RWPE1 (cell line): ENCODE measurements around the gene KRTAP27-1.

Experiments used
- CTCF ChIA-PET: fragments of 350-600 bp; sonication (Branson Sonifier 250); formaldehyde crosslinking; extraction: SDS; loops from one replicate; lab custom pipeline; 2021; lab: Yijun Ruan, JAX
- POLR2A ChIA-PET: fragments of 400-600 bp; formaldehyde crosslinking; extraction: SDS; loops from one replicate; lab custom pipeline; 2020; ENCODE audit warnings: antibody characterized with exemption; ENCODE audit not compliant: low non-redundant PET; lab: Yijun Ruan, JAX
- DNase-seq: peaks from one replicate; pipeline ENCODE4 v3.0.0; 2012; ENCODE audit warnings: low spot score
- H3K27ac ChIP-seq: fragments of 450-650 bp; 2 replicates; pipeline ENCODE4 v1.5.1; 2017
- TF ChIP-seq, protein P1 (sequence below): fragments of 450-650 bp; conservative IDR thresholded peaks from 2 replicates; pipeline ENCODE4 v1.5.1; 2017; ENCODE audit warnings: low read depth, mild to moderate bottlenecking

Gene KRTAP27-1, protein sequence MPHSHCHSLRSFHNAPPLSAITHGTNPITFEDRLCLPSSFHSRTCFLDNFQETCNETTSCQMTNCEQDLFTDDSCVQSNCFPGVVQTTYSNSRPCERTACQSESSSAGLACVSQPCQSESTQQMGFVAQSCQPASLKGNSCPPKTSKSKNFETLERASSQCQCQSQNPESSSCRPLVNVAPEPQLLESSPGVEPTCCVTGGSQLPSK

DNA sequence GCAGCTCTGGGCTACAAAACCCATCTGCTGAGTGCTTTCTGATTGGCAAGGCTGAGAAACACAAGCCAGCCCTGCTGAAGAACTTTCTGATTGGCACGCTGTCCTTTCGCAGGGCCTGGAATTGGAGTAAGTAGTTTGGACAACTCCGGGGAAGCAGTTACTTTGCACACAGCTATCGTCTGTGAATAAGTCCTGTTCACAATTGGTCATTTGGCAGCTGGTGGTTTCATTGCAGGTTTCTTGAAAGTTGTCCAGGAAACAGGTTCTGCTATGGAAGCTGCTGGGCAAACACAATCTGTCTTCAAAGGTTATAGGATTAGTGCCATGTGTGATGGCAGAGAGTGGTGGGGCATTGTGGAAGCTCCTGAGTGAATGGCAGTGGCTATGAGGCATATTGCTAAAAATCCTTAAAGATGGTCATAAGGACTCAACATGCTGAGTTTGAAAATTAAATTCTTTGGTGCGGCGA, at the start of gene KRTAP27-1:
KRTAP27-1 (minus strand) TSS at position 419 of the 469 bp plus-strand sequence; CDS start at position 393, 26 bp downstream.
- CTCF ChIA-PET = interaction anchor here (0.5 kb wide), 1 partner anchor 1642 kb away, joined by 4 read pairs; no protein-coding TSS in a partner anchor

DNA sequence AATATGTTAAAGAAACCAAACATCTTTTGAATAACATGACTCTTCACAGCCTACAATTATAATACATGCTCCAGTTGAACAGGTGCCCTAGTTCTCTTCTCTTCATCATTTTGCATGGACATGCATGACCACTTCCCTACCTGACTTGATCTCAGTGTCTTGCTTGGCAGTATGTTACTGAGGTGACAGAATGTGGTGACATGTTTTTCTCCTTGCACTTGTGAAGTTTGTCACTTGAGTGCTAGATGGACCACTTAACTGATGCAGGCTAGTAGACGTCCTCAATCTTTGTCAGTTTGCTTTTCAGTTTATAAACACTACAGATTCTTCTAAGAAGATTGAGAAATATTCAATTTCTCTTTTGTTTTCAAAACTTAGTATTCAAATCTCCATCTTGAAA, 44.7 kb upstream of the KRTAP27-1 start:
- DNase-seq = no peak
- POLR2A ChIA-PET = no interaction called here
- no peak overlapping the region for H3K27ac ChIP-seq
- CTCF ChIA-PET = no interaction called here
- TF ChIP-seq, protein P1, sequence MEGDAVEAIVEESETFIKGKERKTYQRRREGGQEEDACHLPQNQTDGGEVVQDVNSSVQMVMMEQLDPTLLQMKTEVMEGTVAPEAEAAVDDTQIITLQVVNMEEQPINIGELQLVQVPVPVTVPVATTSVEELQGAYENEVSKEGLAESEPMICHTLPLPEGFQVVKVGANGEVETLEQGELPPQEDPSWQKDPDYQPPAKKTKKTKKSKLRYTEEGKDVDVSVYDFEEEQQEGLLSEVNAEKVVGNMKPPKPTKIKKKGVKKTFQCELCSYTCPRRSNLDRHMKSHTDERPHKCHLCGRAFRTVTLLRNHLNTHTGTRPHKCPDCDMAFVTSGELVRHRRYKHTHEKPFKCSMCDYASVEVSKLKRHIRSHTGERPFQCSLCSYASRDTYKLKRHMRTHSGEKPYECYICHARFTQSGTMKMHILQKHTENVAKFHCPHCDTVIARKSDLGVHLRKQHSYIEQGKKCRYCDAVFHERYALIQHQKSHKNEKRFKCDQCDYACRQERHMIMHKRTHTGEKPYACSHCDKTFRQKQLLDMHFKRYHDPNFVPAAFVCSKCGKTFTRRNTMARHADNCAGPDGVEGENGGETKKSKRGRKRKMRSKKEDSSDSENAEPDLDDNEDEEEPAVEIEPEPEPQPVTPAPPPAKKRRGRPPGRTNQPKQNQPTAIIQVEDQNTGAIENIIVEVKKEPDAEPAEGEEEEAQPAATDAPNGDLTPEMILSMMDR = no peak

More for the DNA sequence above, at the start of gene KRTAP27-1:
- POLR2A ChIA-PET = no interaction called here
- no peak within 1 kb of the TSS for H3K27ac ChIP-seq
- TF ChIP-seq, protein P1 = no peak
- no peak for DNase-seq

DNA sequence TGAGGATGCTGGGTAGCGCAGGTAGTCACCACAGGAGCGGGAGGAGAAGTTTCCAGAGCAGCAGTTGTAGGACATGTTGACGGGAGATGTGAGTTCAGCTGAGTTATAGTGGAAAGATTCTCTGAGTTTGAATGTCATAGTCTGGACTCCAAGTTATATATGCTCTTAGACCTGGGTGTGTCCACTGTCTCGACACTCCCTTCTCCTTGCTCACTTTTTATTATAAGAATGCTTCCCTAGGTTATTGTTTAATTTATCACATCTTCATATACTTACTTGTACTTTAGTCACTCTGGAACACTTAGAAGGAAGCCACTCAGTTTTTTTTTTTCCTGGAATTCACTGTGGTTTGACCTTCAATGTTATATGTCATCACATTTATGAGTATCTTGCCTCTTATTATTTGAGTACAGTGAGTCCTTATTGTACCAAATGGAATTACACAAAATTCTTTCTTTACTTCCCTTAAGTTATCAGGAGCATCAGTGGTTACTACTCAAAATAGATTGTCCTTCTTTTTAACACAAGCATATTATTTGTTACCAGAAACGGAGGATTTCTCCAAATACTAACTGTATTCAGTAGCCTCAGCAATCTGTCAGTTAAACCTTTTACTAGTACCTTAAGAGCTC, 34.8 kb upstream of the KRTAP27-1 start, which contains the start of gene KRTAP13-2:
KRTAP13-2 (minus strand) TSS at position 133 of the 632 bp plus-strand sequence; CDS start at position 75, 58 bp downstream.
- ChIA-PET CTCF (interaction anchor here (0.6 kb wide), 1 partner anchor 37 kb away, joined by 3 read pairs; no protein-coding TSS in a partner anchor), POLR2A (no interaction called here)
- no peak for DNase-seq
- TF ChIP-seq, protein P1 = no peak
- H3K27ac ChIP-seq = no peak within 1 kb of the TSS

DNA sequence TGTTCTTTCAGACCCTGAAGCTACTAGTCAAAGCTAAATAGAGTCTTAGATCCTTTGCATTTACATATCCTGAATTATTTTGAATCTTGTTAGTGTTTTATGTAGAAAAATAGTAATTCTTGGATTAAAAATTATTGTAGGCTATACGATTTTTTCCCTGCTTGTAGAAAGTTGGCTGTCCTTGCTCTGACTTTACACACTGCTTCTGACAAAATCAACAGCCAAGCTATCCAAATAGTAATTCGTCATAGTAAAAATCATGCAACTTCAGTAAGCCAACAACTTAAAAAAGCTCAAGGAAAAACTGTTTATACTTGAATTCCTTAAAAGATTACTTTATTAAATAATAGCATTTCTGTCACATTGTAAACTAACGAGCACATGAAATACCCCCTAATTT, 18.4 kb upstream of the KRTAP27-1 start:
- DNase-seq = no peak
- POLR2A ChIA-PET = no interaction called here
- no peak overlapping the region for H3K27ac ChIP-seq
- TF ChIP-seq, protein P1 = no peak
- CTCF ChIA-PET = no interaction called here

DNA sequence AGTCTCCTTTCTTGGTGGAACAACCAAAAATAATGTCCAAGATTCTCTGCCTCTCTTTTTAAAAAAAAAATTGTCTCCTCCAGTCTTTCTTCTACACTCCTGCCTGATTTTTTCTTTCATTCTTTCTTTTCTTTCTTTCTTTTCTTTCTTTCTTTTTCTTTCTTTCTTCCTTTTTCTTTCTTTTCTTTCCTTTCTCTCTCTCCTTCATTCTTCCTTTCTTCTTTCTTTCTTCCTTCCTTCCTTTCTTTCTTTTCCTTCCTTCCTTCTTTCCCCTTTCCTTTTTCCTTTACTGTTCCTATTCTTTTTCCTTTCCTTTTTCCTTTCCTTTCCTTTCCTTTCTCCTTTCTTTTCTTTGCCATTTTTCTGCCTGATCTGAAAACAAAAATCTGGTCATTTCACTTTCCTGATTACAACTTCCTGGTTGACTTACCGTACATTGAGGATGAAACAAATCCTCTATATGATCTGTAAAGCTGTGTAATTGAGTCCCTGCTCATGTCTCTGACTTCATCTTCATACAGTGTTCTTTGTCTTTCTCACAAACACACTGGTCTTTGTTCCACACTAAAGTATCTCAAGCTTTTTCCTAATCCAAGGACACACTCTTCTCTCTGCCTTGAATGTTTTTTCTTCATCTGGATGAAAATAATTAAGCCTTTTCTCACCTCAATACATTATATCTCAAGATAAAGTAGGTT, 17.0 kb upstream of the KRTAP27-1 start:
- ChIA-PET CTCF (no interaction called here), POLR2A (no interaction called here)
- no peak overlapping the region for H3K27ac ChIP-seq
- TF ChIP-seq, protein P1 = no peak
- no peak for DNase-seq

DNA sequence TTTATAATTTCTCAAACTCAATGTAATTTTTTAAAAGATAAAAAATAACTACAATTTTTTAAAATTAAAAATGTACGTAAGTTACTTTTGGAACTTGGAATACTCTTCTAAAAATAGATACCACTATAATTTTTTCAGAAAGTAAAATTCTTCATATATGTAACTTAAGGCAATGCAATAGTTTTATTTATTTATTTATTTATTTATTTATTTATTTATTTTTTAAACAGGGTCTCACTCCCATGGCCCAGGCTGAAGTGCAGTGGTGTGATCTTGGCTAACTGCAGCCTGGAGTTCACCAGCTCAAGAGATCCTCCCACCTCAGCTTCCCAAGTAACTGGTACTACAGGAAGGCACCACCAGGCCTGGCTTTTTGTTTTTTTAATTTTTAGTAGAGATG, 14.0 kb upstream of the KRTAP27-1 start:
- ChIA-PET CTCF (no interaction called here), POLR2A (no interaction called here)
- no peak for DNase-seq
- TF ChIP-seq, protein P1 = no peak
- no peak overlapping the region for H3K27ac ChIP-seq
